Measurements from ENCODE around the gene NKX2-2. TPM values are rescaled to one million over a fixed set of nuclear protein-coding genes. Genes with fewer than 3 reads are reported as not detected.

NKX2-2 gene
- total RNA-seq, 1 donor from 2014 or later, result not detected

DNA sequence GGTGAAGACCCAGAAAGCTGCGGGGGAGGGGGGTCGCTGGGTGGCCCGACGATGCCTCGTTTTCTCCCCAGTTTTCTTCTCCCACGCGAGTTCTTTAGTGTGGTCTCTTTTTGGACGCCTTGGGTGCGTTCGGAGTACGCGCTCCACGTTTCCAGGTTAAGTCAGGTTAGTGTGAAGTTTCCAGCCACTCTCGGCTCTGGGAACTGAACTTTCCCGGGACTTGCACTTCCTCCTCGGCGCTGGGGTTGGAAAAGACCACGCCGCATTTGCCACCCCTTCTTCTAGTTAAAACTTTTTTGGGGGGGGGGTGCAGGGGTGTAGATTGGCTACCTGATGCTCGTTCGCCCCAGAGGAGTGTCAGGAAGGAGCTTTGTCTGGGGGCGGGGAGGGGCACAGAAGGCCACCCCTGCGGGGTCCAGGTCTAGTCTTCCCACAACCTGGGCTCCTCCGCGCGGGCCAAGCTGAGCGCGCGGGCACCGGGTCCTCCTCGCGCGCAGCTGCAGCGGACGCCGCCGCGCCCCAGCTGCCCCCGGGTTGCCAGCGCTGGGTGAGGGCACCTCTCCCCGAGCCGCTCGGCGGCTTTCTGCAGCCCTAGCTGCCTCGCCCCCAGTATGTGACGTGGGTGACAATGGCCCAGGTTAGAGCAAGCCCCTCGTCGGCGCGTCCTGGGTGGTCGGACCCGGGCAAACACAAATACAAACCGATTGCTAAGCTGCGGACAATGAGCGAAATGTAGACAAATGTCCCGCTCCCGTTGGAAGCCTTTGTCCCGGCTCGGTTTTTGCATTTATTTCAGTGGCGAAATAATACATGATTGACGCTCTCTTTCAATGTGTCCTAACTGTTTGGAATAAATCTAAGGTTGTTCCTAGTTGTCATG, 1.7 kb upstream of the NKX2-2 start:
- DNase-seq (ENCODE audit: low spot score), result no peak
- no peak for TF ChIP-seq CTCF (IDR thresholded peaks at IDR 0.05)
- H3K4me1 Mint-ChIP-seq (ENCODE audit: low read depth), result peaks cover 33% of the 10 kb centered on the region
- no peaks in the 10 kb centered on the region for H3K9me3 Mint-ChIP-seq (ENCODE audit: low read depth)
- H3K27ac Mint-ChIP-seq (ENCODE audit: unreplicated experiment), result no peak overlapping the region
- no peak overlapping the region for H3K4me3 Mint-ChIP-seq (ENCODE audit: unreplicated experiment)
- H3K36me3 Mint-ChIP-seq (ENCODE audit: low read depth), result peaks cover 8% of the 10 kb centered on the region
- peaks cover 77% of the 10 kb centered on the region for H3K27me3 Mint-ChIP-seq (ENCODE audit: low read depth)

DNA sequence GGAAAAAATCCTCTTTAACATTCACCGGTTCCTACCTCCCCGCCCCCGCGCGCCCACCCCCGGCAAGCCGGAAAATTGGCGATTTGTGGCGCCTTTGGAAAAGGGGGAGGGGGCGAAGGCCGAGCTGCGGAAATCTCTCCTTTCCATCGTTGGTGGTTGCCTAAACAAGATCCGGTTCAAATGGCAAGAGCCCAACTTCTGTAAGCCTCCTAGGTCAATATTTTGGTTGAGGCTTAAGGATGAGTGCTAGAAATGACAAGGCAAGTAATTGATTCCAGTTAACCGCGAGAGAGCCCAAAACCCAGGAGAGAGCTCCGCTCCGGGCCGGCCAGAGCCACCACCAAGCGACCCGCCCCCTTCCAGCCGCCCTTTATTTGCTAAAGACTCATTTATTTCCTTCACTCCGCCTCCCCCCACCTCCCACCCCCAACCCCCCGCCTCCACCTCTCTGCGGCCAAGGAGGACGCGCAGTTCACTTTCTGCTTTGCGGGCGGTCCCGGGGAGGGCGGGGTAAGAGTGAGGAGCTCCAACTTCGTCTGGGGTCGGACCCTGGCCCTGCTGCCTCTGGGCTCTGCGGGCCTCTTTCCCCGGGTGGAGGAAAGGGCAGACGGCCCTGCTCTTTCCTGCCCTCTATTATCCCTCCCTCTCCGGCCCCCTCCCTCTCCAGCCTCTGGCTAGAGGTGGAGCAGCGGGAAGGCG, 838 bp upstream of the NKX2-2 start:
- Mint-ChIP-seq H3K4me1 (ENCODE audit: low read depth) (peaks cover 42% of the 10 kb centered on the region), H3K36me3 (ENCODE audit: low read depth) (peaks cover 8% of the 10 kb centered on the region)

GRCh38 chr20:21513181-21513663, 642 bp downstream of the NKX2-2 start:
- H3K9me3 Mint-ChIP-seq (ENCODE audit: low read depth), result no peaks in the 10 kb centered on the region
- peaks cover 73% of the 10 kb centered on the region for H3K27me3 Mint-ChIP-seq (ENCODE audit: low read depth)
- H3K27ac Mint-ChIP-seq (ENCODE audit: unreplicated experiment), result no peak overlapping the region
- H3K4me1 Mint-ChIP-seq (ENCODE audit: low read depth), result peaks cover 47% of the 10 kb centered on the region
- no peak for DNase-seq (ENCODE audit: low spot score)
- TF ChIP-seq CTCF (IDR thresholded peaks at IDR 0.05), result no peak
- peaks cover 6% of the 10 kb centered on the region for H3K36me3 Mint-ChIP-seq (ENCODE audit: low read depth)
- no peak overlapping the region for H3K4me3 Mint-ChIP-seq (ENCODE audit: unreplicated experiment)

More for the DNA sequence above, 838 bp upstream of the NKX2-2 start:
- no peak for DNase-seq (ENCODE audit: low spot score)
- peaks cover 77% of the 10 kb centered on the region for H3K27me3 Mint-ChIP-seq (ENCODE audit: low read depth)
- no peak overlapping the region for H3K27ac Mint-ChIP-seq (ENCODE audit: unreplicated experiment)
- no peak for TF ChIP-seq CTCF (IDR thresholded peaks at IDR 0.05)
- no peak overlapping the region for H3K4me3 Mint-ChIP-seq (ENCODE audit: unreplicated experiment)
- H3K9me3 Mint-ChIP-seq (ENCODE audit: low read depth), result no peaks in the 10 kb centered on the region

DNA sequence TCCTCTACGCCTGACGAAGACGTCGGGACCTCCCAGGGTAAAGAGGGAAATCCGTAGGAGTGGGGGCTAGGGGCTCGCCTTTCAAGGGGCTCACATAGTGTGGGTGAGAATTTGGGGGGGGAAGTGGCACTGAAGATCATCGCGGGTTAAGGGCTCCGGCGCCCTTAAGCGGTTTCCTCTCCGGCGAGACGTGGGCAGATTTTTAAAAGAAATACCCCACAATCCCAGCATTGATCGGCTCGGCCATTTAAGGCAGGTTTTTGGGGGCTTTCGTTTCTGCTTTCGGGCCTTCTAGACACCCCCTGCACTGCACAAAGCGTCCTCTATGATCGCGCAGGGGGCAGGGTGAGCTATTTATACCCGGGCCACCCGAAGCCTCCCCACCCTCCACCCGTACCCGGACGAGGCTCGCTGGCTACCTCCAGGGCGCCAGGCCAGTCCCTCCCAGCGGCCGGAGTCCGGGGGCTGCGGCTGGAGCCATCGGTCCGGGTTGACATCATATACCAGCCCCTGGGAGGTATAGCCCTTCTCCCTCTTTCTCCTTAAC, 1.2 kb downstream of the NKX2-2 start:
- DNase-seq (ENCODE audit: low spot score), result no peak
- Mint-ChIP-seq H3K4me1 (ENCODE audit: low read depth) (peaks cover 43% of the 10 kb centered on the region), H3K4me3 (ENCODE audit: unreplicated experiment) (peak overlapping the region; percentile 33), H3K36me3 (ENCODE audit: low read depth) (peaks cover 5% of the 10 kb centered on the region), H3K27me3 (ENCODE audit: low read depth) (peaks cover 73% of the 10 kb centered on the region), H3K27ac (ENCODE audit: unreplicated experiment) (no peak overlapping the region), H3K9me3 (ENCODE audit: low read depth) (no peaks in the 10 kb centered on the region)
- no peak for TF ChIP-seq CTCF (IDR thresholded peaks at IDR 0.05)
